ENCODE measurements around the gene RASAL2. TPM values are rescaled to one million over a fixed set of nuclear protein-coding genes. Genes with fewer than 3 reads are reported as not detected.

Gene RASAL2
- total RNA-seq, 1 experiment from 2014 or later, result 36.8 TPM

GRCh38 chr1:178107823-178108222 is 13.9 kb downstream of the RASAL2 start:
- Mint-ChIP-seq H3K4me3 (ENCODE audit: unreplicated experiment) (no peak overlapping the region), H3K4me1 (ENCODE audit: low read depth, unreplicated experiment) (no peaks in the 10 kb centered on the region), H3K36me3 (ENCODE audit: insufficient read depth, unreplicated experiment) (no peaks in the 10 kb centered on the region), H3K27me3 (ENCODE audit: insufficient read depth, unreplicated experiment) (no peaks in the 10 kb centered on the region), H3K27ac (ENCODE audit: unreplicated experiment) (no peak overlapping the region), H3K9me3 (ENCODE audit: unreplicated experiment) (no peaks in the 10 kb centered on the region)
- TF ChIP-seq CTCF (IDR thresholded peaks at IDR 0.05; ENCODE audit: insufficient read depth in 1 of 2, low read depth in 1 of 2, low read length in 1 of 2, severe bottlenecking in 1 of 2, unreplicated experiment in 1 of 2), result no peak
- H3K4me3 ChIP-seq (ENCODE audit: low read depth, low read length), result no peak overlapping the region
- DNase-seq, result no peak
- intact Hi-C loops (cut with micrococcal nuclease; ENCODE audit: unreplicated experiment), result no loop called here
- ChIA-PET CTCF (interaction anchor here (0.6 kb wide), 1 partner anchor 249 kb away, joined by 6 read pairs; no protein-coding TSS in a partner anchor), POLR2A (no interaction called here)
- H3K27me3 ChIP-seq (replicated peaks; ENCODE audit: control insufficient read depth, insufficient read depth, low read length), result no peaks in the 10 kb centered on the region
- no peaks in the 10 kb centered on the region for H3K9me3 ChIP-seq
- no peaks in the 10 kb centered on the region for H3K36me3 ChIP-seq (ENCODE audit: control insufficient read depth, insufficient read depth, low read length)
- BruUV-seq (replicated peaks), result no TSS peak
- peaks cover 4% of the 10 kb centered on the region; the same call in 1 of the 2 replicates for H3K4me1 ChIP-seq

- Histone ChIP-seq H3K27me3 (replicated peaks; ENCODE audit: control insufficient read depth, insufficient read depth, low read length) (no peaks in the 10 kb centered on the region), H3K4me3 (ENCODE audit: low read depth, low read length) (no peak overlapping the region), H3K9me3 (no peaks in the 10 kb centered on the region), H3K36me3 (ENCODE audit: control insufficient read depth, insufficient read depth, low read length) (no peaks in the 10 kb centered on the region), H3K4me1 (peaks cover 4% of the 10 kb centered on the region; the same call in 1 of the 2 replicates)
- H3K4me1 Mint-ChIP-seq (ENCODE audit: low read depth, unreplicated experiment), result no peaks in the 10 kb centered on the region
- no peak overlapping the region for H3K4me3 Mint-ChIP-seq (ENCODE audit: unreplicated experiment)
- no peaks in the 10 kb centered on the region for H3K27me3 Mint-ChIP-seq (ENCODE audit: insufficient read depth, unreplicated experiment)
- DNase-seq, result no peak
- BruUV-seq (replicated peaks), result no TSS peak
- ChIA-PET POLR2A (no interaction called here), CTCF (no interaction called here)
- TF ChIP-seq CTCF (IDR thresholded peaks at IDR 0.05; ENCODE audit: insufficient read depth in 1 of 2, low read depth in 1 of 2, low read length in 1 of 2, severe bottlenecking in 1 of 2, unreplicated experiment in 1 of 2), result no peak
- intact Hi-C loops (cut with micrococcal nuclease; ENCODE audit: unreplicated experiment), result no loop called here
- H3K36me3 Mint-ChIP-seq (ENCODE audit: insufficient read depth, unreplicated experiment), result no peaks in the 10 kb centered on the region
- no peaks in the 10 kb centered on the region for H3K9me3 Mint-ChIP-seq (ENCODE audit: unreplicated experiment)
- no peak overlapping the region for H3K27ac Mint-ChIP-seq (ENCODE audit: unreplicated experiment)
Observed at GRCh38 chr1:178109348-178110143, 15.6 kb downstream of the RASAL2 start.

- intact Hi-C loops (cut with micrococcal nuclease; ENCODE audit: unreplicated experiment), result no loop called here
- H3K4me3 ChIP-seq (ENCODE audit: low read depth, low read length), result no peak overlapping the region
- no peaks in the 10 kb centered on the region for H3K27me3 Mint-ChIP-seq (ENCODE audit: insufficient read depth, unreplicated experiment)
- H3K27me3 ChIP-seq (replicated peaks; ENCODE audit: control insufficient read depth, insufficient read depth, low read length), result no peaks in the 10 kb centered on the region
- no peaks in the 10 kb centered on the region for H3K4me1 ChIP-seq
- peaks cover 8% of the 10 kb centered on the region for H3K4me1 Mint-ChIP-seq (ENCODE audit: low read depth, unreplicated experiment)
- no peaks in the 10 kb centered on the region for H3K36me3 Mint-ChIP-seq (ENCODE audit: insufficient read depth, unreplicated experiment)
- no peaks in the 10 kb centered on the region for H3K9me3 ChIP-seq
- CTCF ChIA-PET, result no interaction called here
- POLR2A ChIA-PET, result no interaction called here
- no peak for TF ChIP-seq CTCF (IDR thresholded peaks at IDR 0.05; ENCODE audit: insufficient read depth in 1 of 2, low read depth in 1 of 2, low read length in 1 of 2, severe bottlenecking in 1 of 2, unreplicated experiment in 1 of 2)
- no peak overlapping the region for H3K27ac Mint-ChIP-seq (ENCODE audit: unreplicated experiment)
- DNase-seq, result no peak
- H3K36me3 ChIP-seq (ENCODE audit: control insufficient read depth, insufficient read depth, low read length), result no peaks in the 10 kb centered on the region
- no peaks in the 10 kb centered on the region for H3K9me3 Mint-ChIP-seq (ENCODE audit: unreplicated experiment)
- H3K4me3 Mint-ChIP-seq (ENCODE audit: unreplicated experiment), result no peak overlapping the region
- no TSS peak for BruUV-seq (replicated peaks)
Observed at GRCh38 chr1:178115260-178115659, 21.4 kb downstream of the RASAL2 start.
